GM18502 (cell line): Measurements from ENCODE around the gene STK17B.
A peak's percentile ranks its signal among the peaks of the same experiment; 100 is the strongest.

Source experiments
- ATAC-seq: cut with Tn5 transposase; IDR thresholded peaks from one replicate; pipeline ENCODE4 v1.9.1; 2021; ENCODE audit warnings: mild to moderate bottlenecking; ENCODE audit not compliant: unreplicated experiment, poor library complexity

The STK17B gene

GRCh38 chr2:196162586-196163175 lies 8.7 kb downstream of the STK17B start:
- no peak for ATAC-seq

- no peak for ATAC-seq
Measured at GRCh38 chr2:196160946-196161345, 10.4 kb downstream of the STK17B start.

GRCh38 chr2:196160101-196160500 lies 11.3 kb downstream of the STK17B start:
- ATAC-seq, result peak; percentile 86

GRCh38 chr2:196159221-196159892 lies 12.0 kb downstream of the STK17B start:
- no peak for ATAC-seq

GRCh38 chr2:196155575-196155974 lies 15.8 kb downstream of the STK17B start:
- no peak for ATAC-seq

- ATAC-seq, result no peak
Measured at GRCh38 chr2:196153480-196153879, 17.9 kb downstream of the STK17B start.

- ATAC-seq, result peak; percentile 67
Measured at GRCh38 chr2:196149948-196150347, 21.4 kb downstream of the STK17B start.

- no peak for ATAC-seq
Measured at GRCh38 chr2:196148736-196149135, 22.6 kb downstream of the STK17B start.

- ATAC-seq, result no peak
Measured at GRCh38 chr2:196145256-196145655, 26.1 kb downstream of the STK17B start.

GRCh38 chr2:196144513-196145126 lies 26.8 kb downstream of the STK17B start:
- no peak for ATAC-seq

- no peak for ATAC-seq
Measured at GRCh38 chr2:196143730-196144131, 27.6 kb downstream of the STK17B start.

- no peak for ATAC-seq
Measured at GRCh38 chr2:196142825-196143224, 28.6 kb downstream of the STK17B start.

GRCh38 chr2:196140213-196140612 lies 31.2 kb downstream of the STK17B start:
- ATAC-seq, result no peak

GRCh38 chr2:196137271-196137670 lies 34.1 kb downstream of the STK17B start:
- no peak for ATAC-seq

- no peak for ATAC-seq
Measured at GRCh38 chr2:196136151-196136550, 35.2 kb downstream of the STK17B start.

GRCh38 chr2:196131949-196132925 lies 39.1 kb downstream of the STK17B start:
- peak; percentile 33 for ATAC-seq

- ATAC-seq, result peak; percentile 51
Measured at GRCh38 chr2:196131384-196131937, 39.9 kb downstream of the STK17B start.

- ATAC-seq, result no peak
Measured at GRCh38 chr2:196130039-196130825, 41.1 kb downstream of the STK17B start.

GRCh38 chr2:196128749-196129148 lies 42.6 kb downstream of the STK17B start:
- ATAC-seq, result no peak

GRCh38 chr2:196125596-196125995 lies 45.8 kb downstream of the STK17B start:
- ATAC-seq, result no peak
